Body of pancreas (tissue), 4 donors: ENCODE measurements around the gene CASP3.

Experiments
- CTCF ChIP-seq, 7 experiments: fragments of 450-650 bp in 4 of 7; fragments of 200-600 bp in 3 of 7; sonication (generic) in 3 of 7; IDR thresholded peaks; one replicate each; pipeline ENCODE4 v1.5.1; 2016 to 2019; ENCODE audit warnings: antibody characterized with exemption in 7 of 7
- POLR2A ChIP-seq, 3 donors: fragments of 450-650 bp; IDR thresholded peaks; one replicate each; pipeline ENCODE4 v1.6.1; 2016; ENCODE audit warnings: antibody characterized with exemption in 3 of 3, mild to moderate bottlenecking in 2 of 3

- TF ChIP-seq CTCF (IDR thresholded peaks at IDR 0.05) (no peak), POLR2A (IDR thresholded peaks at IDR 0.05) (no peak)
These were observed 7.8 kb downstream of the CASP3 start for GRCh38 chr4:184641451-184641850.
